ENCODE results near the gene KCNIP1. TPM values are rescaled to one million over a fixed set of nuclear protein-coding genes. Genes with fewer than 3 reads are reported as not detected.

The KCNIP1 gene
- polyA plus RNA-seq, 1 donor (not counting 4 experiments of a cell fraction or from before 2014, with no cell fraction given): not detected

DNA sequence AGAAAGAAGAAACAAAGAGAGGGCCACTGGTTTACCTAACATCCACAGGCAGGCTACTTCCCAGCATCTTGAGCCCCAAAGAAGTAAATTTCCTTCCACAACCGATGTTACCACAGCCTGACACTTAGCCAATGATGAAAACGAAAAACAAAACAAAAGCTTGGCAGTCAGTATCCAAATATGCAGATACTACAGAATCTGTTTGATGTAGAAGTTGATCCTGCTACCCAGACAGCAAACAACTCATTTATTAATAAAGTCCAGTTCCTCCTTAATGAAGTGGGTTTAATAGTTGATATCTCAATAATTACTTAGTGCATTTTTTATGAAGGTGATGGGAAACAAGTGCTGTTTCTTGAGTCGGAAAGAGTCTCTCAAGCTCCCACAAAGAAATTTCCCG, 212.6 kb downstream of the KCNIP1 start:
- FAIRE-seq (no peak), DNase-seq (ENCODE audit: low read depth, low spot score) (no peak)
- Histone ChIP-seq H3K4me1 (ENCODE audit: control insufficient read depth, extremely low read depth, insufficient read depth, low read length) (no peaks in the 10 kb centered on the region), H3K9me3 (ENCODE audit: control insufficient read depth, low read depth, low read length) (no peaks in the 10 kb centered on the region), H3K9ac (ENCODE audit: control insufficient read depth, extremely low read depth, insufficient read depth, low read length) (no peak overlapping the region), H3K27me3 (ENCODE audit: control insufficient read depth, extremely low read depth, insufficient read depth, low read length) (no peaks in the 10 kb centered on the region), H3K79me2 (ENCODE audit: control insufficient read depth, insufficient read depth, low read length) (no peaks in the 10 kb centered on the region), H3K9me1 (ENCODE audit: control insufficient read depth, extremely low read depth, insufficient read depth, low read length) (no peaks in the 10 kb centered on the region), H3K4me3 (ENCODE audit: control insufficient read depth in 2 of 3, extremely low read depth in 1 of 3, insufficient read depth in 2 of 3, low read depth in 1 of 3, low read length in 3 of 3) (no peak overlapping the region), H2AFZ (ENCODE audit: control insufficient read depth, low read length) (no peak overlapping the region), H3K27ac (ENCODE audit: control insufficient read depth, insufficient read depth, low read length) (no peak overlapping the region), H4K20me1 (ENCODE audit: control insufficient read depth, extremely low read depth, insufficient read depth, low read length) (no peaks in the 10 kb centered on the region), H3K36me3 (ENCODE audit: control insufficient read depth in 2 of 2, extremely low read depth in 1 of 2, insufficient read depth in 2 of 2, low read length in 2 of 2) (no peaks in the 10 kb centered on the region), H3K4me2 (ENCODE audit: control insufficient read depth, extremely low read depth, insufficient read depth, low read depth, low read length) (no peak overlapping the region)
- no peak for TF ChIP-seq CTCF (optimal IDR thresholded peaks at IDR 0.05 in 1 of 3, IDR thresholded peaks at IDR 0.05 in 1 of 3, conservative IDR thresholded peaks at IDR 0.05 in 1 of 3; ENCODE audit: extremely low read depth in 1 of 3, insufficient read depth in 2 of 3, low read length in 3 of 3)
- TF ChIP-seq EZH2 (IDR thresholded peaks at IDR 0.05; ENCODE audit: low read length): no peak
- dilution Hi-C loops (cut with MboI; ENCODE audit: extremely low pct_ligation_motif_present, low sequenced_read_pairs): no loop called here

DNA sequence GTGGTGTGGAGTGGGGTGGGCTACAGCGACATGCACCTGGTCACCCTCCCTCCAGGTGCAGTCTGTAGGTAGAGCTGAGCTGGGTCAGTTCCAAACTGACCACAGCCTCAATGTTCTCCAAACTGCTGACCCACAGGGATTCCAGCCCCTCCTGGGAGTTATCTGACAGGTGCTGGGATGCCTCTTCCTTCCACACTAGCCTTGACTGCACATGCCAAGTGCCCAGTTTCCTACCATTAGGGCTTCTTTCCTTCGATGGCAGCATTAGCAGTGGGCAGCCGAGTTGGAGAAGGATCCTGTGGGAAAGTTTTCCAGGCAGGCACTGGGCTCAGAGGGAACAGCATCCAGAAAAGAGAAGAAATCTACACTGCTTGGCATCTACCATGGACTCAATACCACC, 215.7 kb downstream of the KCNIP1 start:
- no peaks in the 10 kb centered on the region for H4K20me1 ChIP-seq (ENCODE audit: control insufficient read depth, extremely low read depth, insufficient read depth, low read length)
- dilution Hi-C loops (cut with MboI; ENCODE audit: extremely low pct_ligation_motif_present, low sequenced_read_pairs): no loop called here
- H3K4me1 ChIP-seq (ENCODE audit: control insufficient read depth, extremely low read depth, insufficient read depth, low read length): no peaks in the 10 kb centered on the region
- H3K36me3 ChIP-seq (ENCODE audit: control insufficient read depth in 2 of 2, extremely low read depth in 1 of 2, insufficient read depth in 2 of 2, low read length in 2 of 2): no peaks in the 10 kb centered on the region
- no peaks in the 10 kb centered on the region for H3K9me1 ChIP-seq (ENCODE audit: control insufficient read depth, extremely low read depth, insufficient read depth, low read length)
- no peaks in the 10 kb centered on the region for H3K9me3 ChIP-seq (ENCODE audit: control insufficient read depth, low read depth, low read length)
- DNase-seq (ENCODE audit: low read depth, low spot score) (no peak), FAIRE-seq (no peak)
- H3K27me3 ChIP-seq (ENCODE audit: control insufficient read depth, extremely low read depth, insufficient read depth, low read length): no peaks in the 10 kb centered on the region
- no peak overlapping the region for H2AFZ ChIP-seq (ENCODE audit: control insufficient read depth, low read length)
- no peaks in the 10 kb centered on the region for H3K79me2 ChIP-seq (ENCODE audit: control insufficient read depth, insufficient read depth, low read length)
- H3K9ac ChIP-seq (ENCODE audit: control insufficient read depth, extremely low read depth, insufficient read depth, low read length): no peak overlapping the region
- no peak overlapping the region for H3K4me3 ChIP-seq (ENCODE audit: control insufficient read depth in 2 of 3, extremely low read depth in 1 of 3, insufficient read depth in 2 of 3, low read depth in 1 of 3, low read length in 3 of 3)
- H3K4me2 ChIP-seq (ENCODE audit: control insufficient read depth, extremely low read depth, insufficient read depth, low read depth, low read length): no peak overlapping the region
- TF ChIP-seq EZH2 (IDR thresholded peaks at IDR 0.05; ENCODE audit: low read length): no peak
- H3K27ac ChIP-seq (ENCODE audit: control insufficient read depth, insufficient read depth, low read length): no peak overlapping the region

DNA sequence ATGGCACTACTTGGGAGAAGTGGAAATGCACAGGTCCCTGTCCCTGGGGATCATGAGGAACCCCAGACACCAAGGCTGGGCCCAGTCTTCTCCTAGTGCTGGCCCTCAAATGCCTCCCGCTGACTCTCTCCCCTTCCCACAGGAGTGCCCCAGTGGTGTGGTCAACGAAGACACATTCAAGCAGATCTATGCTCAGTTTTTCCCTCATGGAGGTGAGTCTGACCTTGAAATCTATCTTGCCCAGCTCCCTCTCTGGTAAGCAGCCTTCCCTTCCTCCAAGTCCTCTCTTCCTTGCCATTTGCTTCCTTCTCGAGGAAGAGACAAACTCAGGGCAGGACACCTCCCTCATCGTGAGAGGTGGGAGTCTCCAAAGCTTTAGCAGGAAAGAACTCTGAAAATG, 216.4 kb downstream of the KCNIP1 start:
- no peak overlapping the region for H3K9ac ChIP-seq (ENCODE audit: control insufficient read depth, extremely low read depth, insufficient read depth, low read length)
- H3K9me3 ChIP-seq (ENCODE audit: control insufficient read depth, low read depth, low read length): no peaks in the 10 kb centered on the region
- no peaks in the 10 kb centered on the region for H3K27me3 ChIP-seq (ENCODE audit: control insufficient read depth, extremely low read depth, insufficient read depth, low read length)
- no peak overlapping the region for H3K27ac ChIP-seq (ENCODE audit: control insufficient read depth, insufficient read depth, low read length)
- H3K79me2 ChIP-seq (ENCODE audit: control insufficient read depth, insufficient read depth, low read length): no peaks in the 10 kb centered on the region
- no peaks in the 10 kb centered on the region for H4K20me1 ChIP-seq (ENCODE audit: control insufficient read depth, extremely low read depth, insufficient read depth, low read length)
- no peak overlapping the region for H3K4me2 ChIP-seq (ENCODE audit: control insufficient read depth, extremely low read depth, insufficient read depth, low read depth, low read length)
- no peak overlapping the region for H3K4me3 ChIP-seq (ENCODE audit: control insufficient read depth in 2 of 3, extremely low read depth in 1 of 3, insufficient read depth in 2 of 3, low read depth in 1 of 3, low read length in 3 of 3)
- FAIRE-seq: no peak
- no peaks in the 10 kb centered on the region for H3K4me1 ChIP-seq (ENCODE audit: control insufficient read depth, extremely low read depth, insufficient read depth, low read length)
- H3K9me1 ChIP-seq (ENCODE audit: control insufficient read depth, extremely low read depth, insufficient read depth, low read length): no peaks in the 10 kb centered on the region
- H2AFZ ChIP-seq (ENCODE audit: control insufficient read depth, low read length): no peak overlapping the region
- dilution Hi-C loops (cut with MboI; ENCODE audit: extremely low pct_ligation_motif_present, low sequenced_read_pairs): no loop called here
- no peak for DNase-seq (ENCODE audit: low read depth, low spot score)
- no peak for TF ChIP-seq CTCF (optimal IDR thresholded peaks at IDR 0.05 in 1 of 3, IDR thresholded peaks at IDR 0.05 in 1 of 3, conservative IDR thresholded peaks at IDR 0.05 in 1 of 3; ENCODE audit: extremely low read depth in 1 of 3, insufficient read depth in 2 of 3, low read length in 3 of 3)
- TF ChIP-seq EZH2 (IDR thresholded peaks at IDR 0.05; ENCODE audit: low read length): no peak
- no peaks in the 10 kb centered on the region for H3K36me3 ChIP-seq (ENCODE audit: control insufficient read depth in 2 of 2, extremely low read depth in 1 of 2, insufficient read depth in 2 of 2, low read length in 2 of 2)

Measured in keratinocyte (primary cell).